Motor neuron (in vitro differentiated cells): Measurements from ENCODE around the gene IQGAP2. TPM values are rescaled to one million over a fixed set of nuclear protein-coding genes. Genes with fewer than 3 reads are reported as not detected.

Experiments
- ATAC-seq, 8 experiments: fragments of 200-7000 bp; cut with Tn5 transposase; replicated peaks in 6 of 8; 2 replicates each; pipeline ENCODE4 v1.8.0; 2021; ENCODE audit warnings: mild to moderate bottlenecking in 8 of 8, moderate library complexity in 8 of 8
- H3K27ac ChIP-seq, 2 donors: fragments of 250-450 bp; sonication (Bioruptor Pico); 2 replicates each; pipeline ENCODE4 v1.9.0; 2021; ENCODE audit warnings: antibody characterized with exemption in 2 of 2, mild to moderate bottlenecking in 2 of 2, moderate library complexity in 1 of 2
- H3K4me1 ChIP-seq, 2 donors: fragments of 250-450 bp; sonication (Bioruptor Pico); replicated peaks in 1 of 2; 2 replicates each; pipeline ENCODE4 v1.6.1; 2021; ENCODE audit warnings: antibody characterized with exemption in 2 of 2, mild to moderate bottlenecking in 2 of 2, moderate library complexity in 1 of 2
- H3K4me3 ChIP-seq, 5 donors: fragments of 250-450 bp; sonication (Bioruptor Pico); 2 replicates each; pipeline ENCODE4 v1.9.0; 2021; ENCODE audit warnings: antibody characterized with exemption in 5 of 5, mild to moderate bottlenecking in 5 of 5, moderate library complexity in 4 of 5
- WGBS, 10 experiments: fragments of 450-650 bp; shearing (Covaris generic); methylation state at CpG; one replicate each; pipeline ENCODE4 v1.0.0; 2022; 5-methylcytosine and 5-hydroxymethylcytosine counted together
- in situ Hi-C, 9 experiments: fragments of 400-800 bp; cut with MboI; loops; one replicate each; pipeline ENCODE4 v1.15.0; 2021; ENCODE audit warnings: low sequenced_read_pairs in 9 of 9, low pct_unique_long_range_greater_than_20kb in 2 of 9; ENCODE audit not compliant: unreplicated experiment in 9 of 9
- total RNA-seq, 8 experiments: library from RNA; unstranded; fragments of 300-600 nt; gene quantifications; 2 replicates each; pipeline versions ENCODE4 v1.2.3 to v1.2.4, GENCODE V29; 2022

IQGAP2 gene
- total RNA-seq, 8 experiments from 2014 or later = 6.3 to 74.8 (median 14.2) TPM

GRCh38 chr5:76716456-76717157 lies 313.5 kb downstream of the IQGAP2 start:
- peaks cover 4 to 7% of the 10 kb centered on the region in 2 donors for H3K4me1 ChIP-seq
- peak overlapping the region; percentile 34 to 50 for H3K27ac ChIP-seq
- H3K4me3 ChIP-seq = peak overlapping the region; percentile 60 to 99 (median 86)
- in situ Hi-C loops = no loop called here
- 0 to 24% (median 1%) methylated on average over 1 to 14 of the region's 29 CpGs for WGBS, 10 experiments
- peak in 7 of 8 experiments; percentile 8 to 27 (median 18) for ATAC-seq

- 25 to 81% (median 52%) methylated on average over 2 to 9 of the region's 11 CpGs for WGBS, 10 experiments
- in situ Hi-C loops = no loop called here
- no peak overlapping the region for H3K27ac ChIP-seq
- no peak for ATAC-seq
- H3K4me3 ChIP-seq = peak overlapping the region; percentile 60 to 99 (median 86)
- peaks cover 4 to 7% of the 10 kb centered on the region in 2 donors for H3K4me1 ChIP-seq
These were observed 314.4 kb downstream of the IQGAP2 start for GRCh38 chr5:76717222-76718083.

GRCh38 chr5:76718381-76718832 lies 315.3 kb downstream of the IQGAP2 start:
- no peak overlapping the region for H3K4me3 ChIP-seq
- in situ Hi-C loops = no loop called here
- ATAC-seq = no peak
- peaks cover 4 to 7% of the 10 kb centered on the region in 2 donors for H3K4me1 ChIP-seq
- H3K27ac ChIP-seq = no peak overlapping the region
- 38 to 100% (median 92%) methylated on average over 1 to 4 of the region's 5 CpGs; no CpG with 5 or more reads in 3 of the 10 experiments for WGBS, 10 experiments

- in situ Hi-C loops = no loop called here
- Histone ChIP-seq H3K4me3 (no peak overlapping the region), H3K4me1 (peaks cover 4 to 7% of the 10 kb centered on the region in 2 donors), H3K27ac (no peak overlapping the region)
- WGBS, 10 experiments = 82 to 100% (median 90%) methylated on average over 1 to 3 of the region's 4 CpGs; no CpG with 5 or more reads in 6 of the 10 experiments
- ATAC-seq = no peak
These were observed 315.8 kb downstream of the IQGAP2 start for GRCh38 chr5:76718880-76719279.

GRCh38 chr5:76720988-76721569 lies 318.0 kb downstream of the IQGAP2 start:
- 61 to 91% (median 81%) methylated on average over 3 to 10 of the region's 10 CpGs for WGBS, 10 experiments
- in situ Hi-C loops = no loop called here
- Histone ChIP-seq H3K4me3 (no peak overlapping the region), H3K4me1 (peaks cover 4 to 7% of the 10 kb centered on the region in 2 donors), H3K27ac (no peak overlapping the region)
- ATAC-seq = no peak

- WGBS, 10 experiments = 0 to 100% (median 40%) methylated on average over 1 of the region's 1 CpG; no CpG with 5 or more reads in 6 of the 10 experiments
- in situ Hi-C loops = no loop called here
- ATAC-seq = no peak
- H3K4me3 ChIP-seq = no peak overlapping the region
- H3K4me1 ChIP-seq = no peaks in the 10 kb centered on the region
- H3K27ac ChIP-seq = no peak overlapping the region
These were observed 320.2 kb downstream of the IQGAP2 start for GRCh38 chr5:76723266-76723665.

GRCh38 chr5:76723906-76724305 lies 320.8 kb downstream of the IQGAP2 start:
- Histone ChIP-seq H3K4me3 (no peak overlapping the region), H3K4me1 (no peaks in the 10 kb centered on the region), H3K27ac (no peak overlapping the region)
- in situ Hi-C loops = no loop called here
- ATAC-seq = no peak
- WGBS, 10 experiments = 0 to 100% (median 20%) methylated on average over 1 of the region's 1 CpG; no CpG with 5 or more reads in 4 of the 10 experiments

GRCh38 chr5:76724871-76725270 lies 321.8 kb downstream of the IQGAP2 start:
- no peak overlapping the region for H3K27ac ChIP-seq
- 17 to 100% (median 76%) methylated on average over 1 to 4 of the region's 4 CpGs for WGBS, 10 experiments
- H3K4me1 ChIP-seq = no peaks in the 10 kb centered on the region
- in situ Hi-C loops = no loop called here
- ATAC-seq = peak in 1 of 8 experiments; percentile 48
- no peak overlapping the region for H3K4me3 ChIP-seq

GRCh38 chr5:76728965-76729364 lies 325.9 kb downstream of the IQGAP2 start:
- in situ Hi-C loops = no loop called here
- H3K27ac ChIP-seq = no peak overlapping the region
- WGBS, 10 experiments = 56 to 100% (median 100%) methylated on average over 1 to 4 of the region's 4 CpGs; no CpG with 5 or more reads in 1 of the 10 experiments
- ATAC-seq = no peak
- no peak overlapping the region for H3K4me3 ChIP-seq
- no peaks in the 10 kb centered on the region for H3K4me1 ChIP-seq

- no peak overlapping the region for H3K4me3 ChIP-seq
- in situ Hi-C loops = no loop called here
- no peaks in the 10 kb centered on the region for H3K4me1 ChIP-seq
- ATAC-seq = no peak
- 37 to 100% (median 93%) methylated on average over 1 to 5 of the region's 5 CpGs for WGBS, 10 experiments
- no peak overlapping the region for H3K27ac ChIP-seq
These were observed 326.5 kb downstream of the IQGAP2 start for GRCh38 chr5:76729373-76730290.

GRCh38 chr5:76732405-76733048 lies 329.4 kb downstream of the IQGAP2 start:
- Histone ChIP-seq H3K4me3 (no peak overlapping the region), H3K4me1 (no peaks in the 10 kb centered on the region), H3K27ac (no peak overlapping the region)
- in situ Hi-C loops = no loop called here
- 64 to 100% (median 89%) methylated on average over 1 to 8 of the region's 15 CpGs; no CpG with 5 or more reads in 1 of the 10 experiments for WGBS, 10 experiments
- ATAC-seq = no peak

GRCh38 chr5:76733049-76733417 lies 329.9 kb downstream of the IQGAP2 start:
- no peak overlapping the region for H3K27ac ChIP-seq
- no peak overlapping the region for H3K4me3 ChIP-seq
- no peaks in the 10 kb centered on the region for H3K4me1 ChIP-seq
- 77 to 100% (median 88%) methylated on average over 2 to 13 of the region's 13 CpGs for WGBS, 10 experiments
- in situ Hi-C loops = no loop called here
- no peak for ATAC-seq
